Trophoblast cell (in vitro differentiated cells and primary cell): ENCODE data around the gene TMEM128.
"Not testable (repeated sequence)": the region's sequence is repeated elsewhere in the genome, so short reads cannot be mapped to it uniquely, and the experiment has no call there.

Source experiments
- DNase-seq, 2 donors: peaks; one replicate each; pipeline ENCODE4 v3.0.0-alpha.2; 2016
- H2AFZ ChIP-seq: 2 replicates; pipeline ENCODE4 v1.6.1; 2013; ENCODE audit warnings: low read length, moderate library complexity, mild to moderate bottlenecking; ENCODE audit not compliant: insufficient read depth, poor library complexity
- H2AK5ac ChIP-seq: 2 replicates; pipeline ENCODE4 v1.6.1; 2013; ENCODE audit warnings: mild to moderate bottlenecking, low read length
- H2BK120ac ChIP-seq: 2 replicates; pipeline ENCODE4 v1.6.1; 2013; ENCODE audit warnings: low read length, mild to moderate bottlenecking, moderate library complexity; ENCODE audit not compliant: insufficient read depth, poor library complexity
- H2BK12ac ChIP-seq: 2 replicates; pipeline ENCODE4 v1.6.1; 2013; ENCODE audit warnings: mild to moderate bottlenecking, low read length, moderate library complexity
- H2BK5ac ChIP-seq: 2 replicates; pipeline ENCODE4 v1.6.1; 2013; ENCODE audit warnings: low read length, low read depth, moderate library complexity, mild to moderate bottlenecking; ENCODE audit not compliant: poor library complexity
- H3K14ac ChIP-seq: 2 replicates; pipeline ENCODE4 v1.6.1; 2013; ENCODE audit warnings: mild to moderate bottlenecking, low read length
- H3K18ac ChIP-seq: 2 replicates; pipeline ENCODE4 v1.6.1; 2013; ENCODE audit warnings: mild to moderate bottlenecking, low read length
- H3K23ac ChIP-seq: 2 replicates; pipeline ENCODE4 v1.6.1; 2013; ENCODE audit warnings: low read length
- H3K27ac ChIP-seq: 2 replicates; pipeline ENCODE4 v1.5.1; 2013; ENCODE audit warnings: low read depth, mild to moderate bottlenecking, inconsistent platforms, low read length, moderate library complexity
- H3K27me3 ChIP-seq: 2 replicates; pipeline ENCODE4 v1.6.1; 2013; ENCODE audit warnings: inconsistent platforms, mild to moderate bottlenecking, low read length, moderate library complexity; ENCODE audit not compliant: insufficient read depth
- H3K36me3 ChIP-seq, 2 experiments: 1 replicate in 1 of 2; 2 replicates in 1 of 2; pipeline ENCODE4 v1.6.1; 2013; ENCODE audit warnings: low read length in 2 of 2, mild to moderate bottlenecking in 2 of 2, moderate library complexity in 1 of 2; ENCODE audit not compliant: insufficient read depth in 2 of 2, control insufficient read depth in 1 of 2
- H3K4ac ChIP-seq: 2 replicates; pipeline ENCODE4 v1.6.1; 2013; ENCODE audit warnings: low read depth, mild to moderate bottlenecking, low read length, moderate library complexity
- H3K4me1 ChIP-seq, 2 experiments: 1 replicate in 1 of 2; 2 replicates in 1 of 2; pipeline ENCODE4 v1.6.1; 2013; ENCODE audit warnings: low read length in 2 of 2, mild to moderate bottlenecking in 2 of 2, moderate library complexity in 1 of 2; ENCODE audit not compliant: insufficient read depth in 2 of 2, control insufficient read depth in 1 of 2
- H3K4me2 ChIP-seq: 2 replicates; pipeline ENCODE4 v1.6.1; 2013; ENCODE audit warnings: inconsistent platforms, mild to moderate bottlenecking, low read length, moderate library complexity
- H3K4me3 ChIP-seq: 2 replicates; pipeline ENCODE4 v1.5.1; 2013; ENCODE audit warnings: mild to moderate bottlenecking, low read depth, low read length, inconsistent platforms
- H3K79me1 ChIP-seq: one replicate; pipeline ENCODE4 v1.6.1; 2013; ENCODE audit warnings: low read length
- H3K79me2 ChIP-seq: 2 replicates; pipeline ENCODE4 v1.6.1; 2013; ENCODE audit warnings: low read length, mild to moderate bottlenecking; ENCODE audit not compliant: control insufficient read depth, insufficient read depth, poor library complexity
- H3K9ac ChIP-seq: 2 replicates; pipeline ENCODE4 v1.6.1; 2013; ENCODE audit warnings: mild to moderate bottlenecking, low read length
- H3K9me3 ChIP-seq: 2 replicates; pipeline ENCODE4 v1.6.1; 2013; ENCODE audit warnings: low read depth, mild to moderate bottlenecking, control low read depth, inconsistent platforms, low read length; ENCODE audit not compliant: insufficient read depth
- H4K12ac ChIP-seq: 2 replicates; pipeline ENCODE4 v1.6.1; 2013; ENCODE audit warnings: low read depth, mild to moderate bottlenecking, low read length, moderate library complexity
- H4K8ac ChIP-seq: 2 replicates; pipeline ENCODE4 v1.6.1; 2013; ENCODE audit warnings: low read depth, mild to moderate bottlenecking, low read length, moderate library complexity
- H4K91ac ChIP-seq: one replicate; pipeline ENCODE4 v1.6.1; 2013; ENCODE audit warnings: low read depth, mild to moderate bottlenecking, low read length, moderate library complexity
- WGBS: extraction: QIAGEN DNeasy Blood & Tissue Kit; methylation state at CpG from one replicate; pipeline ENCODE4 v1.1.7; 2013; ENCODE audit warnings: missing lambda C conversion rate; ENCODE audit not compliant: insufficient read length, insufficient coverage; ENCODE audit errors: extremely low coverage; 5-methylcytosine and 5-hydroxymethylcytosine counted together

The TMEM128 gene

DNA sequence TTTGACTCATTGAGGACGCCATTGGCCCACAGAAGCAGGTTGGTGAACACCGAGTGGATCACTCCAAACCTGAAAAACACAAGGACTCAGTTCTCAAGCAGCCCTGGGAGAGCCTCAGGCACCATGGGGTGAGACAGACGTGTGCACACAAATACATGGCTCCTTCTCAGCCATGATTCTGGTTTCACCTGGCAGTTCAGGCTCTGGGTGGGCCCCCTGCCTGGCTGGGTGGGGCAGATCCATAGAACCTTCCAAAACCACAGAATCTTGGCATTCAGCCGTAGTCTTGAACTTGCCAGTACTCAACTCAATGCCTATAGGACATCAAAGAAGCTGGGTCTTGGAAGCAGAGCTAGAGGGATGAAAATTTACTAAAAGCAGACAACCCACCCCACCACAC, 45.5 kb downstream of the TMEM128 start:
- no peaks in the 10 kb centered on the region for H3K79me2 ChIP-seq
- H3K36me3 ChIP-seq: no peaks in the 10 kb centered on the region
- H3K23ac ChIP-seq: no peak overlapping the region
- H3K4me1 ChIP-seq: no peaks in the 10 kb centered on the region
- no peaks in the 10 kb centered on the region for H3K79me1 ChIP-seq
- H3K4ac ChIP-seq: no peak overlapping the region
- no peak overlapping the region for H3K4me2 ChIP-seq
- H4K8ac ChIP-seq: no peak overlapping the region
- H3K18ac ChIP-seq: no peak overlapping the region
- no peaks in the 10 kb centered on the region for H3K27me3 ChIP-seq
- H3K9ac ChIP-seq: no peak overlapping the region
- H4K12ac ChIP-seq: no peak overlapping the region
- no peak overlapping the region for H2BK5ac ChIP-seq
- H3K14ac ChIP-seq: no peak overlapping the region
- H2AFZ ChIP-seq: no peak overlapping the region
- no peak overlapping the region for H4K91ac ChIP-seq
- H2BK12ac ChIP-seq: no peak overlapping the region
- no peak overlapping the region for H2AK5ac ChIP-seq
- peaks cover 3% of the 10 kb centered on the region for H3K9me3 ChIP-seq
- H3K4me3 ChIP-seq: no peak overlapping the region
- no peak overlapping the region for H3K27ac ChIP-seq
- H2BK120ac ChIP-seq: no peak overlapping the region
- no CpG with 5 or more reads among the region's 4 CpGs for WGBS
- DNase-seq: no peak

DNA sequence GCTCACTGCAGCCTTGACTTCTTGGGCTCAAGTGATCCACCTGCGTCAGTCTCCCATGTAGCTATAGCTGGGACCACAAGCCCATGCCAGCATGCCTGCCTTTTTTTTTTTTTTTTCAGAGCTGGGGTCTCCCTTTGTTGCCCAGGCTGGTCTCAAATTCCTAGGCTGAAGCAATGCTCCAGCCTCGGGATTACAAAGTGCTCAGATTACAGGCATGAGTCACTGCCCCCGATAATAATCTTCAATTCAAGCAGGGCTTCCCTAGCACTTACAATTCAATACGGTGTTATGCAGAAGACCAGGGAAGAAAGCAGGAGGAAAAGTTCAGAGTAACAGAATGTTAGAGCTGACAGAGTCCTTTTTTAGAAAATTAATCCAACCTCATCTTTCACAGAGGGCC, 47.4 kb downstream of the TMEM128 start:
- H3K23ac ChIP-seq: no peak overlapping the region
- no peak overlapping the region for H3K18ac ChIP-seq
- H2AFZ ChIP-seq: no peak overlapping the region
- no peak overlapping the region for H3K4ac ChIP-seq
- H3K4me1 ChIP-seq: no peaks in the 10 kb centered on the region
- H3K14ac ChIP-seq: no peak overlapping the region
- H2AK5ac ChIP-seq: no peak overlapping the region
- no peak overlapping the region for H3K4me2 ChIP-seq
- H3K4me3 ChIP-seq: no peak overlapping the region
- peak; percentile 16 to 55 for DNase-seq
- H3K79me2 ChIP-seq: no peaks in the 10 kb centered on the region
- no peak overlapping the region for H3K9ac ChIP-seq
- peaks cover 3% of the 10 kb centered on the region for H3K9me3 ChIP-seq
- no peak overlapping the region for H3K27ac ChIP-seq
- H3K36me3 ChIP-seq: no peaks in the 10 kb centered on the region
- no CpG with 5 or more reads among the region's 4 CpGs for WGBS
- no peaks in the 10 kb centered on the region for H3K79me1 ChIP-seq
- no peak overlapping the region for H4K12ac ChIP-seq
- H4K8ac ChIP-seq: no peak overlapping the region
- no peak overlapping the region for H2BK12ac ChIP-seq
- H2BK120ac ChIP-seq: no peak overlapping the region
- no peak overlapping the region for H4K91ac ChIP-seq
- no peaks in the 10 kb centered on the region for H3K27me3 ChIP-seq
- H2BK5ac ChIP-seq: no peak overlapping the region

DNA sequence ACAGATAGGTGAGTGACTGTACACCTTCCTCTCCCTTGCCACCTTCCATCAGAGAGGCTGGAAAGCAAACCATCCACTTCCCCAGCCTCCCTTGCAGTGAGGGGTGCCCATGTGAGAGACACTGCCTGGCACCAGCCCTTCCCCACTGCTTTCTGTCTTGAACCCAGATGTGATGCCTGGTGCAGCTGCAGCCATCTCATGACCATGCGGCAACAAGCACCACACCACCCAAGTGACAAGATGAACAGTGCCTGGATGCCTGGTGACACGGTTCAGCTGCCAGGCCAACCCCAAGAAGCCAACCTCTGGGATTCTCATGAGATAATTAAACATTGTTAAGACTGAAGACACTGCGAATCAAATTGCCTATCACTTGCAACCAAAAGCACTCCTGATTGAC, 52.7 kb downstream of the TMEM128 start:
- Histone ChIP-seq H3K14ac (no peak overlapping the region), H4K12ac (no peak overlapping the region), H2AK5ac (no peak overlapping the region), H3K4ac (no peak overlapping the region), H3K9me3 (peaks cover 4% of the 10 kb centered on the region), H3K4me2 (no peak overlapping the region), H3K4me1 (no peaks in the 10 kb centered on the region), H3K23ac (no peak overlapping the region), H3K36me3 (no peaks in the 10 kb centered on the region), H4K91ac (no peak overlapping the region), H3K79me1 (no peaks in the 10 kb centered on the region), H3K27ac (no peak overlapping the region), H3K4me3 (no peak overlapping the region), H2AFZ (no peak overlapping the region), H2BK120ac (no peak overlapping the region), H3K18ac (no peak overlapping the region), H2BK5ac (no peak overlapping the region), H2BK12ac (no peak overlapping the region), H3K79me2 (no peaks in the 10 kb centered on the region), H4K8ac (no peak overlapping the region), H3K9ac (no peak overlapping the region), H3K27me3 (no peaks in the 10 kb centered on the region)
- DNase-seq: no peak
- WGBS: no CpG with 5 or more reads among the region's 3 CpGs

DNA sequence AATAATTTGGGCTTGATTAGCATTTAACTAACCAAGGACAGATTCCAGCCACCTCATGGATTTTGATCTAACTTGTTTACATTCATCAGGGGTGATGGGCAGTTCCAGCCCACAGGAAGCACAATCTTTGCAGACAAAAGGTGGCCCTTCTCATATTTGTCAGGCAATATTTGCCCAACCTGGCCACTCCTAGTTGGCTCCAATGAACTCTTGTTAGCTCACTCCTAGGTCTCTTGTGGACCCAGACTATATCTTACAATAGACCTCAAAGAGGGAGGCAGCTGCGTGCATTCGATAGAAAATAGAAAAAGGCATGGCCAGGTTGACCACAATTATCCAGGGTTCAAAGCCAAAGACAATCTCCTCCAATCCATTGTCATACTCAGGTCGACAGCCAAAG, 59.5 kb downstream of the TMEM128 start:
- H2AK5ac ChIP-seq, DNase-seq, H3K9me3 ChIP-seq, H3K14ac ChIP-seq, H3K4me3 ChIP-seq, H3K79me2 ChIP-seq, H3K27ac ChIP-seq, H4K8ac ChIP-seq, H3K23ac ChIP-seq, H2BK120ac ChIP-seq, H3K4me2 ChIP-seq, H3K18ac ChIP-seq, H3K4ac ChIP-seq, H3K79me1 ChIP-seq, H2BK5ac ChIP-seq, H3K36me3 ChIP-seq, H4K91ac ChIP-seq, H4K12ac ChIP-seq, H3K4me1 ChIP-seq, H2AFZ ChIP-seq, H3K27me3 ChIP-seq, H2BK12ac ChIP-seq, H3K9ac ChIP-seq: not testable (repeated sequence)
- no CpG with 5 or more reads among the region's 3 CpGs for WGBS
